Coronary artery (tissue), 2 donors: ENCODE measurements around the gene SCAANT1.

Experiments used
- DNase-seq: peaks from one replicate; pipeline ENCODE4 v3.0.0-alpha.2; 2017; ENCODE audit warnings: low spot score
- H3K27ac ChIP-seq, 2 donors: fragments of 200-600 bp; sonication (generic); one replicate each; pipeline ENCODE4 v1.5.1; 2016 to 2019
- H3K4me3 ChIP-seq: fragments of 200-600 bp; sonication (generic); 2 replicates; pipeline ENCODE4 v1.5.1; 2016; ENCODE audit warnings: mild to moderate bottlenecking, moderate library complexity
- CTCF ChIP-seq: fragments of 200-600 bp; sonication (generic); IDR thresholded peaks from one replicate; pipeline ENCODE4 v1.5.1; 2019; ENCODE audit warnings: antibody characterized with exemption

Gene SCAANT1

GRCh38 chr3:63922491-63923199 lies 10.5 kb upstream of the SCAANT1 start:
- no peak for TF ChIP-seq CTCF
- DNase-seq, result no peak
- Histone ChIP-seq H3K27ac (no peak overlapping the region), H3K4me3 (no peak overlapping the region)

GRCh38 chr3:63921741-63922482 lies 9.7 kb upstream of the SCAANT1 start:
- DNase-seq, result no peak
- Histone ChIP-seq H3K4me3 (no peak overlapping the region), H3K27ac (no peak overlapping the region)
- TF ChIP-seq CTCF, result no peak

GRCh38 chr3:63920001-63920400 lies 7.8 kb upstream of the SCAANT1 start:
- no peak for TF ChIP-seq CTCF
- Histone ChIP-seq H3K4me3 (no peak overlapping the region), H3K27ac (no peak overlapping the region)
- no peak for DNase-seq

GRCh38 chr3:63918321-63918720 lies 6.1 kb upstream of the SCAANT1 start:
- Histone ChIP-seq H3K4me3 (no peak overlapping the region), H3K27ac (no peak overlapping the region)
- no peak for DNase-seq
- no peak for TF ChIP-seq CTCF

GRCh38 chr3:63914312-63914711 lies 2.1 kb upstream of the SCAANT1 start:
- Histone ChIP-seq H3K4me3 (no peak overlapping the region), H3K27ac (peak overlapping the region in 1 of 2 donors; percentile 97)
- no peak for TF ChIP-seq CTCF
- DNase-seq, result no peak

- Histone ChIP-seq H3K4me3 (peak overlapping the region; percentile 74), H3K27ac (peak overlapping the region; percentile 97 to 100)
- TF ChIP-seq CTCF, result no peak
- DNase-seq, result peak; percentile 88
Measured at GRCh38 chr3:63912768-63913588, 795 bp upstream of the SCAANT1 start.
